ENCODE data around the gene FARP2. TPM values are rescaled to one million over a fixed set of nuclear protein-coding genes. Genes with fewer than 3 reads are reported as not detected.
"Not testable (repeated sequence)": the region's sequence is repeated elsewhere in the genome, so short reads cannot be mapped to it uniquely, and the experiment has no call there.

The FARP2 gene
- polyA plus RNA-seq, 3 donors: 51.7 to 59.8 (median 59.2) TPM

DNA sequence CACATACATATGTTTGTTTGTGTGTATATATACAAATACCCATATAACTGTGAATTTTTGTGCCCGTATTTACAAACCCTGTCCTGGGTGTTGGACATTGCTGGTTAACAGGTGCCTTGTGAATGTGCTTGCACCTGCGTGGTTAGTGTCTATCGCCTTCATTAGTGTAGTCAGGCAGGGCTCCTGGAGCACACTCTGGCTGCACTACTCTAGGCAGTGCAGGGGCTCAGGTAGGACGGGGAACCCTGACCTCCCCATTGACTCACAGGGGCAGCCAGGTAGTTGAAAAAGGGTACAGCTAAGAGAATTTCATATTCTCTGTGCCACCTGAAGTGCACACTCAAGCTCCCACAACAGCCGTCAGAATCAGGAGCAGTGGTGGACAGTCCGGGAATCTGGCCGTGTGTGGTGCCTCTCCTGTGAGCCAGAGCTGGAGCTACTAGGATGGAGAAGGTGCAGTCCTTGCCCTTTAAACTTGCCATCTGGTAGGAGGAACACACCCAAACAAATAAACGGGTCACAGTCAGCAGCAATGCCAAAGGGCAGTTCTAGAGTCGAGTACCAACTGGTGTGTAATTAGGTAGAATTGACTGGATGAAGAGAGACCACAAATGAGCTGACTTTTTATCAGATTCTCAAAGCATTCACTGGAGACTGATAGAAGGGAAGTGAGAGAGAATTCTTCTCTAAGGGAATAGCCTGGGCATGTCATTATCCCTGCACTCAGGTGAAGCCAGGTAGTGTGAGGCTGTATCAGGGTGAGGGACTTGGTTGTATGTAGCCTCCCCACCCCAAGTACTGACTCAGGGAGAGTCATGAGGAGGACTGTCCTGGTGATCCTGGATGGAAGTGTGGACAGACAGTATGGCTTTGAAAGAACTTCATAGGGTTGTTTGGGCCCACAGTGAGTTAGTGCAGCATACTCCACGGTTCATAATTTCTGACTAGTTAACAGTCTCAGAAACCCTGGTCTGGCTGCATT, 44.1 kb downstream of the FARP2 start:
- no peak for DNase-seq

DNA sequence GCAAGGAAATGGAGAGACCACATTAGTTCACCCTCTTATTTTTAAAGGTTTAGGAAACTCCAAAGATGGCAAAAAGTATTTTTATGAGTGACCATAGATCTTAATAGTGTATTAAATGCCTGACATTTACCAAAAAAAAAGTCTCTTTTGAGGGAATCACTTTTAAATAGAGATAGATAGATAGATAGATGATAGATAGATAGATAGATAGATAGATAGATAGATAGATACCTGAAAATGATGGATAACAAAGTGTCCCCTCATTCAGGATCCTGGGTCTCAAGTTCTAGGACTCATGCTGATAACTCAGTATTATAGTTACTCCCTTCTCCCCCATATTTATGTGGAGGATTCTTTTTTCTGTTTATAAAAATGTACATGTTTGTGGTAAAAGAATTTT, 52.8 kb downstream of the FARP2 start:
- no peak for DNase-seq

GRCh38 chr2:241410739-241411176, 54.7 kb downstream of the FARP2 start:
- no peak for DNase-seq

GRCh38 chr2:241412144-241412543, 56.1 kb downstream of the FARP2 start:
- DNase-seq: peak; percentile 53

- DNase-seq: not testable (repeated sequence)
These were observed 57.4 kb downstream of the FARP2 start for GRCh38 chr2:241413501-241413900.

GRCh38 chr2:241413929-241414580, 58.0 kb downstream of the FARP2 start:
- no peak for DNase-seq

DNA sequence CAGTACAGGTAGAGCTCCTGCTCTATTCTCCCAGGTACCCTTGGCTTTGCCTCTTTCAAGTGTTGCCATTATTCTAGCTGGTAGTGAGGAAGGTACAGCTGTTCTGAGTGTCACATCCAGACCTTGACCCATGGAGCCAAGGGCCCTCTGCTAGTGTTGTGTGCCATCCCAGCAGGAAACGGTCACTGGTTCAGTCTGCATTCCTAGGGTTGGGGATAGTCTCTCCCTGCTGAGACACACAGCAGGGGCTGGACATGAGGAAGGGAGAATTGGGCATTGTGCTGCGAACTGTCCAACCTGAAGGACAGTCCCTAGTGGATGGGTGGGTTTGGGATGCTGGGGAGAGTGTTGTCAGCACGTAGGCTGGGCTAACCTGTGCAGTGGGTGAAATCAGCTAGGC, 59.1 kb downstream of the FARP2 start:
- no peak for DNase-seq

DNA sequence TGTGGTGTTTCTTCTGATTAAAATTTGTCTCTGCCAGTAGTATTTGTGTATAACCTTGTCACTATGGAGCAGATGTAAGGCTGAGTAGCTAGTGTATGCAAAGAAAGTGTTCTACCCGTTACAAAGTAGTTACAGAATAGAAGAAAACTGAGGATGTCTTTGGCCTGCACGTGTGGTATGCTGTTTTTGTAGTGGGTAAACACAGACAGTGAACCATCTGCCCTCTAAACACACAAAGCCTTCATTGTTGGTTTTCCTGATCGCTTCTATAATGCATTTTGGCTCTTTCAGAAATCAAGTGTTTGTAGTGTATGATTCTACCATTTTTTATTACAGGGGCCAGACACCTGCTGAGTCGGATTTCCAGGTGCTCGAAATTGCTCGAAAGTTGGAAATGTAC, 61.5 kb downstream of the FARP2 start:
- no peak for DNase-seq

DNA sequence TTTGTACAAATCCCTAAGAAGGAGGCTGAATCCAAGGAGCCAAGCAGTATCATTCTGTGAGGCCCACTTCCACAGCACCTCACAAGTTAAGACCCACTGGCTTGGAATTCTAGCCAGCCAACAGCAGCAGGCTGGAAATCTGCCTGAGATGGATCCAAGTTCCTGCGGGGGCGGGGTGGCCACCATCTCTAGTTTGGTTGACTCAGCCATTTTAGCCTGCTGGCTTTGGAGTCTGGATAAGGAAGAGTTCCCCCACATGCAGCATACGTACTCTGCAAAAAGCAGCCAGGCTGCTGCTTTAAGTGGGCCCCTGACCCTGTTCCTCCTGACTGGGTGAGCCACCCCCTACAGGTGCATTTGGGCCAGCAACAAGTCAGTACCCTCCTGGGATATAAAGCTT, 65.2 kb downstream of the FARP2 start:
- no peak for DNase-seq

DNA sequence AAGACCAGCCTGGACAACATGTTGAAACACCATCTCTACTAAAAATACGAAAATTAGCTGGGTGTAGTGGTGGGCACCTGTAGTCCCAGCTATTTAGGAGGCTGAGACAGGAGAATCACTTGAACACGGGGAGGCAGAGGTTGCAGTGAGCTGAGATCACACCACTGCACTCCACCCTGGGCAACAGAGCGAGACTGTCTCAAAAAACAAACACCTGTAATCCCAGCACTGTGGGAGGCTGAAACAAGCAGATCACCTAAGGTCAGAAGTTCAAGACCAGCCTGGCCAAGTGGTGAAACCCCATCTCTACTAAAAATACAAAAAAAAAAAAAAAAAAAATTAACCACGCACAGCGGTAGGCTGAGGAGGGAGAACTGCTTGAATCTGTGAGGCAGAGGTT, 65.9 kb downstream of the FARP2 start:
- not testable (repeated sequence) for DNase-seq

DNA sequence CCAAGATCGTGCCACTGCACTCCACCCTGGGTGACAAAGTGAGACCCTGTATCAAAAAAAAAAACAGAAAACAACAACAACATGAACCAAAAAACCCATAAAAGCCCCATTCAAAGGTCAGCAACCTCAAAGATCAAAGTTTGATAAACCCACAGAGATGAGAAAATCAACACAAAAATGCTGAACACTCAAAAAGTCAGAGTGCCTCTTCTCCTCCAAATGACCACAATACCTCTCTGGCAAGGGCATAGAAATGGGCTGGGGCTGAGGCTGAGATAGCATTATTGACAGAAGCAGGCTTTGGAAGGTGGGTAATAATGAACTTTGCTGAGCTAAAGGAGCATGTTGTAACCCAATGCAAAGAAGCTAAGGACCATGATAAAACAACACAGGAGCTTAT, 66.3 kb downstream of the FARP2 start:
- DNase-seq: no peak

DNA sequence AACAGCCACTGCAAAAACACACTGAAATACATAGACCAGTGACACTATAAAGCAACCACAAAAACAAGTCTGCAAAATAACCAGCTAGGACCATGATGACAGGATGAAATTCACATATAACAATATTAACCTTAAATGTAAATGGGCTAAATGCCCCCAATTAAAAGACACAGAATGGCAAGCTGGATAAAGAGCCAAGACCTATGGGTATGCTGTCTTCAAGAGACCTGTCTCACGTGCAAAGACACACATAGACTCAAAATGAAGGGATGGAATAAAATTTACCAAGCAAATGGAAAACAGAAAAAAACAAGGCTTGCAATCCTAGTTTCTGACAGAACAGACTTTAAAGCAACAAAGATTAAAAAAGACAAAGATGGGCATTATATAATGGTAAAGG, 67.4 kb downstream of the FARP2 start:
- not testable (repeated sequence) for DNase-seq

- no peak for DNase-seq
These were observed 69.3 kb downstream of the FARP2 start for GRCh38 chr2:241425368-241425767.

DNA sequence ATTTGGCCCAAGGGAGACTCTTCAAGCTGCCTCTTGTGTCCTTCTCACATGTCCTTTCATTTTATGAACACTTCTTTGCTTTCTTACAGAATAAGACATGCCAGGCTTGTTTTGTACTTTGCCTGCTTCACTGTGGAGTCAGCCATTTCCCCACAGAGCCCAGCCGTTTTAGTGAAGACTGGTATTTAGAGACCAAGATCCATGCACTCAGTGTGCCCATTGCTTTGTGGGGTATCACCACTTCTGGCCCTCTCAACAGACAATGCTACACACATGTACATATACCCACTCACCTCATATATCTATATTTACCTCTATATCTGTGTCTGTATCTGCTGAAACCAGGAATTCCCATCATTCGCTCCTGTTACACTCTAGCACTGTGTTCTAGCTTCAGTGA, 74.1 kb downstream of the FARP2 start:
- no peak for DNase-seq

GRCh38 chr2:241432824-241433448, 76.9 kb downstream of the FARP2 start:
- DNase-seq: no peak

DNA sequence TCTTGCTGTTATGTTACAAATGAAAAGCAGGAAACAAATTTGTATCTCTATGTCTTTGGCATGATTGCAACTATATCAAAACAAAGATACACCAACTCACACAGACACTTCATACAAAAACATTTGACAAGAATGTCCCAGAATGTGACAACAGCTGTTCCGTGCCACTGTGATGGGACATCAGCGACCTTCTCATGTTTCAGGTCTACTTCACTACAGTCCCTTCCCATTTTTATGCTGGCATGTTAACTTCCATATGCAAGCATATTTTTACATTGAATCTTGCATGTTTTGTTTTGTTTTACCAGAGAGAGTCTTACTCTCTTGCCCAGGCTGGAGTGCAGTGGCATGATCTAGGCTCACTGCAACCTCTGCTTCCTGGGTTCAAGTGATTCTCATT, 81.1 kb downstream of the FARP2 start:
- no peak for DNase-seq

DNA sequence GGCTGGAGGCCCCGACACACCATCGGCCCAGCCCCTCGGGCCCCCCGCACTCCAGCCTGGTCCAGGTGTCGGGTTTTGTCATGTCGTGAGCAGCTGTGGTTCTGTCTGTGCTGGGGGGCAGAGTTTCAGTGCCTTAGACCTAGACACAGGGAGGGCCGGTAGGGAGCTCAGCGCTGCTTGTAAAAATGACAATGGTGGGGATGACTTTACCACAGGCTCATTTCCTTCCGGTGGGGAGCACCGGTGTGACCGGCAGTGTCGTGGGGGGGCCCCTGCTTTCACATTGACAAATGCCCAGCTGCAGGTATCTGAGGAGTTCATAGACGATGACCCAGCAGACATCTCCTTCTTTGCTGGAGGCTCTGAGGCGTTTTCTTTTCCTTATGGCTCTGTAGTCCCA, 85.4 kb downstream of the FARP2 start:
- DNase-seq: no peak

GRCh38 chr2:241443486-241444223, 87.6 kb downstream of the FARP2 start:
- DNase-seq: no peak

- no peak for DNase-seq
These were observed 89.3 kb downstream of the FARP2 start for GRCh38 chr2:241445426-241445825.

DNA sequence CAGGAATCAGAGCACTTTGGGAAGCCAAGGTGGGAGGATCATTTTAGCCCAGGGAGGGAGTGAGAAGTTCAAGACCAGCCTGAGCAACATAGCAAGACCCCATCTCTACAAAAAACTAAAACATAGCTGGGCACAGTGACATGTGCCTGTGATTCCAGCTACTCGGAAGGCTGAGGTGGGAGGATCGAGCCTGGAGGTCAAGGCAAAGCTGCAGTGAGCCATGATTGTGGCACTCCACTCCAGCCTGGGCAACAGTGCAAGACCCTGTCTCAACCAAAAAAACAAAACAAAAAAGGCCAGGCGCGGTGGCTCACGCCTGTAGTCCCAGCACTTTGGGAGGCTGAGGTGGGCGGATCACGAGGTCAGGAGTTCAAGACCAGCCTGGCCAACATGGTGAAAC, 94.0 kb downstream of the FARP2 start:
- DNase-seq: not testable (repeated sequence)

DNA sequence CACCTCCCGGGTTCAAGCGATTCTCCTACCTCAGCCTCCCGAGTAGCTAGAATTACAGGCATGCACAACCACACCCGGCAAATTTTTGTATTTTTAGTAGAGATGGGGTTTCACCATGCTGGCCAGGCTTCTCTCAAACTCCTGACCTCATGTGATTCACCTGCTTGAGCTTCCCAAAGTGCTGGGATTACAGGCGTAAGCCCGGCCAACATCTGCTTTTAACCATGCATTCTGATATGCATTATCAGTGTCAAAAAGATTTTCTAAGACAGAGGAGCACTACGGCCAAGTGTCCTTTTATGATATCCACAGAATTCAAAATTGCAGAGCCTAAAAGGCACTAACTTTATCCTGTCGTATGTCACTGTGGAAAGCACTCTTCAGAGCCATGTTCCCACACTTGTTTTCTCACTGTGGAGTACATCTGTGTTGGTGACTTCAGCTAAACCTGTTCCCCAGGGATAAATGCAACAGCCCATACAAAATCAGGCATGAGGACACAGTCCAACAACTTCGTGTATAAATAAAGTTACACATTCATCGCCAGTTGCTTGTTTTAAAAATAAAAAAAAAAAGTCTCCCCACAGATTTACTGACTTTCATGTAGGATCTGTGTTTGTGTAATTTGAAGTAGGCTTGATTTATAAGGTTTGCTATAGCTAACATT, 95.9 kb downstream of the FARP2 start:
- no peak for DNase-seq

Measured in renal pelvis (tissue), 4 donors.